ENCODE data around the gene PTPN14. TPM values are rescaled to one million over a fixed set of nuclear protein-coding genes. Genes with fewer than 3 reads are reported as not detected.

PTPN14 gene
- total and polyA plus RNA-seq, 2 of the 8 experiments (the other 6 are each of a cell fraction or from before 2014, with no cell fraction given) = 14.4 to 93.6 TPM

GRCh38 chr1:214455971-214456867 lies 95.2 kb downstream of the PTPN14 start:
- H3K4ac ChIP-seq (replicated peaks; ENCODE audit: insufficient read length, low read depth, low read length) = no peak overlapping the region
- no peak overlapping the region for H2AFZ ChIP-seq (ENCODE audit: low read length)
- no peaks in the 10 kb centered on the region for H3K9me3 ChIP-seq (ENCODE audit: insufficient read depth in 2 of 2, low read depth in 1 of 2, low read length in 1 of 2)
- no peaks in the 10 kb centered on the region for H4K20me1 ChIP-seq (replicated peaks in 1 of 2; ENCODE audit: control insufficient read depth in 1 of 2, insufficient read depth in 2 of 2, low read length in 2 of 2)
- POLR2A ChIA-PET (ENCODE audit: partially characterized antibody) = interaction anchor here (1.2 kb wide), 1 partner anchor 96 kb away, joined by 5 read pairs; the partner anchor contains the start of gene PTPN14
- no peak overlapping the region for H4K91ac ChIP-seq (replicated peaks; ENCODE audit: insufficient read length, low read length)
- H3K9ac ChIP-seq (replicated peaks in 1 of 4; ENCODE audit: extremely low read depth in 1 of 4, low read depth in 3 of 4, low read length in 3 of 4) = no peak overlapping the region
- H2AK5ac ChIP-seq (ENCODE audit: low read depth, low read length) = no peak overlapping the region
- peaks cover 0 to 73% of the 10 kb centered on the region in 2 experiments; a peak in 2 of 4 replicates for H3K79me2 ChIP-seq (ENCODE audit: control insufficient read depth in 1 of 2, insufficient read depth in 2 of 2, low read length in 2 of 2)
- H3K14ac ChIP-seq (ENCODE audit: insufficient read length) = no peak overlapping the region
- H3K23ac ChIP-seq (ENCODE audit: insufficient read length) = no peak overlapping the region
- peaks cover 9 to 23% (median 18%) of the 10 kb centered on the region in 4 experiments for H3K4me1 ChIP-seq (replicated peaks in 1 of 4; ENCODE audit: control insufficient read depth in 3 of 4, insufficient read depth in 4 of 4, low read length in 3 of 4)
- H2BK5ac ChIP-seq (ENCODE audit: low read depth, low read length) = no peak overlapping the region
- no peak overlapping the region for H3K27ac ChIP-seq (ENCODE audit: low read depth, low read length)
- H2BK20ac ChIP-seq (ENCODE audit: low read length) = no peak overlapping the region; the same call in 1 of the 2 replicates
- peaks cover 2% of the 10 kb centered on the region; the same call in 1 of the 2 replicates for H3K79me1 ChIP-seq (ENCODE audit: low read depth, low read length)
- no peak overlapping the region for H3K18ac ChIP-seq (ENCODE audit: extremely low read depth, low read length)
- H3K4me3 ChIP-seq (ENCODE audit: extremely low read depth in 1 of 4, insufficient read depth in 2 of 4, low read depth in 3 of 4, low read length in 4 of 4) = no peak overlapping the region
- H2BK12ac ChIP-seq (ENCODE audit: low read depth, low read length) = no peak overlapping the region
- H2BK120ac ChIP-seq (replicated peaks; ENCODE audit: low read depth, low read length) = no peak overlapping the region
- no peak overlapping the region for H3K56ac ChIP-seq (replicated peaks; ENCODE audit: insufficient read length, low read depth, low read length)
- CTCF ChIA-PET (ENCODE audit: partially characterized antibody) = interaction anchor here (0.7 to 7.0 kb wide), 6 partner anchors 17 to 127 kb away, joined by 3 to 38 read pairs (median 4); no protein-coding TSS in a partner anchor
- no peak overlapping the region for H3K4me2 ChIP-seq (ENCODE audit: insufficient read depth in 1 of 2, low read depth in 2 of 2, low read length in 2 of 2)
- no peaks in the 10 kb centered on the region; a peak in 1 of 8 replicates for H3K36me3 ChIP-seq (ENCODE audit: control insufficient read depth in 2 of 4, insufficient read depth in 4 of 4, low read length in 3 of 4)
- no peaks in the 10 kb centered on the region for H3K27me3 ChIP-seq (replicated peaks in 1 of 4; ENCODE audit: control insufficient read depth in 3 of 4, extremely low read depth in 1 of 4, insufficient read depth in 3 of 4, low read length in 3 of 4)
- H4K8ac ChIP-seq (ENCODE audit: extremely low read depth, insufficient read depth, low read length) = no peak overlapping the region
- FAIRE-seq (no peak), DNase-seq (ENCODE audit: low read depth in 1 of 2, low spot score in 2 of 2) (no peak)
- peaks cover 4% of the 10 kb centered on the region; the same call in 1 of the 2 replicates for H3K23me2 ChIP-seq (ENCODE audit: low read depth, low read length)
- H4K5ac ChIP-seq (ENCODE audit: insufficient read length, low read depth, low read length) = no peak overlapping the region
- no peak overlapping the region for H2BK15ac ChIP-seq (ENCODE audit: low read length)
- WGBS, 2 experiments (ENCODE audit: extremely low coverage in 1 of 2, insufficient coverage in 1 of 2, insufficient read length in 1 of 2, insufficient replicate concordance in 2 of 2, low coverage in 1 of 2, low lambda C conversion rate in 2 of 2, missing lambda C conversion rate in 1 of 2) = 93% methylated on average over 6 of the region's 6 CpGs; no CpG with 5 or more reads in 1 of the 2 experiments
- TF ChIP-seq TAF7 (optimal IDR thresholded peaks at IDR 0.05; ENCODE audit: borderline replicate concordance, low read depth, low read length) = no peak
- TF ChIP-seq EP300 (IDR thresholded peaks at IDR 0.05; ENCODE audit: borderline replicate concordance in 1 of 2, low read depth in 2 of 2, low read length in 2 of 2) = no peak
- no peak for TF ChIP-seq CTCF (IDR thresholded peaks at IDR 0.05; ENCODE audit: control extremely low read depth in 1 of 3, insufficient read depth in 1 of 3, low read depth in 1 of 3, low read length in 3 of 3)
- no peak for TF ChIP-seq RNF2 (IDR thresholded peaks at IDR 0.05; ENCODE audit: borderline replicate concordance, low read depth, low read length, missing control alignments, poor library complexity, severe bottlenecking)
- TF ChIP-seq CHD2 (IDR thresholded peaks at IDR 0.05; ENCODE audit: low read length) = no peak
- no peak for TF ChIP-seq RFX5 (IDR thresholded peaks at IDR 0.05; ENCODE audit: borderline replicate concordance, low read depth, low read length)
- TF ChIP-seq RAD21 (IDR thresholded peaks at IDR 0.05 in 1 of 2, conservative IDR thresholded peaks at IDR 0.05 in 1 of 2; ENCODE audit: low read depth in 2 of 2, low read length in 2 of 2) = no peak
